ENCODE data around the gene CPT2.

The CPT2 gene

GRCh38 chr1:53196485-53197290 lies at the start of gene CPT2:
Gene CPT2 (plus strand): TSS chr1:53196824. CDS start chr1:53196944, 120 bp downstream.
- peak; percentile 89 to 90 for DNase-seq (ENCODE audit: low read depth in 2 of 2)

GRCh38 chr1:53147174-53147573 lies 49.5 kb upstream of the CPT2 start:
- no peak for DNase-seq (ENCODE audit: low read depth in 2 of 2)

- DNase-seq (ENCODE audit: low read depth in 2 of 2): no peak
Observed at GRCh38 chr1:53148123-53148522, 48.5 kb upstream of the CPT2 start.

- DNase-seq (ENCODE audit: low read depth in 2 of 2): no peak
Observed at GRCh38 chr1:53153752-53154151, 42.9 kb upstream of the CPT2 start.

- DNase-seq (ENCODE audit: low read depth in 2 of 2): no peak
Observed at GRCh38 chr1:53154859-53155438, 41.7 kb upstream of the CPT2 start.

GRCh38 chr1:53155534-53155933 lies 41.1 kb upstream of the CPT2 start:
- no peak for DNase-seq (ENCODE audit: low read depth in 2 of 2)

- DNase-seq (ENCODE audit: low read depth in 2 of 2): no peak
Observed at GRCh38 chr1:53155945-53156344, 40.7 kb upstream of the CPT2 start.

GRCh38 chr1:53156783-53157182 lies 39.8 kb upstream of the CPT2 start:
- DNase-seq (ENCODE audit: low read depth in 2 of 2): no peak

- no peak for DNase-seq (ENCODE audit: low read depth in 2 of 2)
Observed at GRCh38 chr1:53158900-53159299, 37.7 kb upstream of the CPT2 start.

- no peak for DNase-seq (ENCODE audit: low read depth in 2 of 2)
Observed at GRCh38 chr1:53160924-53161378, 35.7 kb upstream of the CPT2 start.

GRCh38 chr1:53162621-53163020 lies 34.0 kb upstream of the CPT2 start:
- no peak for DNase-seq (ENCODE audit: low read depth in 2 of 2)

GRCh38 chr1:53163291-53163768 lies 33.3 kb upstream of the CPT2 start:
- no peak for DNase-seq (ENCODE audit: low read depth in 2 of 2)

- DNase-seq (ENCODE audit: low read depth in 2 of 2): no peak
Observed at GRCh38 chr1:53165408-53165961, 31.1 kb upstream of the CPT2 start.

- DNase-seq (ENCODE audit: low read depth in 2 of 2): no peak
Observed at GRCh38 chr1:53166366-53166765, 30.3 kb upstream of the CPT2 start.

- DNase-seq (ENCODE audit: low read depth in 2 of 2): no peak
Observed at GRCh38 chr1:53166912-53167311, 29.7 kb upstream of the CPT2 start.

GRCh38 chr1:53172426-53173128 lies 24.0 kb upstream of the CPT2 start:
- no peak for DNase-seq (ENCODE audit: low read depth in 2 of 2)

GRCh38 chr1:53174971-53175913 lies 21.4 kb upstream of the CPT2 start:
- no peak for DNase-seq (ENCODE audit: low read depth in 2 of 2)

GRCh38 chr1:53176452-53177208 lies 20.0 kb upstream of the CPT2 start:
- no peak for DNase-seq (ENCODE audit: low read depth in 2 of 2)

- DNase-seq (ENCODE audit: low read depth in 2 of 2): no peak
Observed at GRCh38 chr1:53180226-53180625, 16.4 kb upstream of the CPT2 start.

- no peak for DNase-seq (ENCODE audit: low read depth in 2 of 2)
Observed at GRCh38 chr1:53180951-53181350, 15.7 kb upstream of the CPT2 start.
